ENCODE data around the gene GTF2E1.
"Not testable (repeated sequence)": the region's sequence is repeated elsewhere in the genome, so short reads cannot be mapped to it uniquely, and the experiment has no call there.

DNA sequence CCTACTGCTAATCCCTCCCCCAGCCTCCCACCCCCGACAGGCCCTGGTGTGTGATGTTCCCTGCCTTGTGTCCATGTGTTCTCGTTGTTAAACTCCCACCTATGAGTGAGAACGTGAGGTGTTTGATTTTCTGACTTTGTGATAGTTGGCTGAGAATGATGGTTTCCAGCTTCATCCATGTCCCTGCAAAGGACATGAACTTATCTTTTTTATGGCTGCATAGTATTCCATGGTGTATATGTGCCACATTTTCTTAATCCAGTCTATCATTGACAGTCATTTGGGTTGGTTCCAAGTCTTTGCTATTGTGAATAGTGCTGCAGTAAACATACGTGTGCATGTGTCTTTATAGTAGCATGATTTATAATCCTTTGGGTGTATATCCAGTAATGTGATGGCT lies 16.0 kb downstream of the GTF2E1 start:
- not testable (repeated sequence) for TF ChIP-seq CTCF (IDR thresholded peaks at IDR 0.05; ENCODE audit: insufficient read depth, low read depth, low read length); EZH2 (IDR thresholded peaks at IDR 0.05; ENCODE audit: insufficient read depth, low read length)
